ENCODE results near the gene DNAJC3.
"Not testable (repeated sequence)": the region's sequence is repeated elsewhere in the genome, so short reads cannot be mapped to it uniquely, and the experiment has no call there.

DNA sequence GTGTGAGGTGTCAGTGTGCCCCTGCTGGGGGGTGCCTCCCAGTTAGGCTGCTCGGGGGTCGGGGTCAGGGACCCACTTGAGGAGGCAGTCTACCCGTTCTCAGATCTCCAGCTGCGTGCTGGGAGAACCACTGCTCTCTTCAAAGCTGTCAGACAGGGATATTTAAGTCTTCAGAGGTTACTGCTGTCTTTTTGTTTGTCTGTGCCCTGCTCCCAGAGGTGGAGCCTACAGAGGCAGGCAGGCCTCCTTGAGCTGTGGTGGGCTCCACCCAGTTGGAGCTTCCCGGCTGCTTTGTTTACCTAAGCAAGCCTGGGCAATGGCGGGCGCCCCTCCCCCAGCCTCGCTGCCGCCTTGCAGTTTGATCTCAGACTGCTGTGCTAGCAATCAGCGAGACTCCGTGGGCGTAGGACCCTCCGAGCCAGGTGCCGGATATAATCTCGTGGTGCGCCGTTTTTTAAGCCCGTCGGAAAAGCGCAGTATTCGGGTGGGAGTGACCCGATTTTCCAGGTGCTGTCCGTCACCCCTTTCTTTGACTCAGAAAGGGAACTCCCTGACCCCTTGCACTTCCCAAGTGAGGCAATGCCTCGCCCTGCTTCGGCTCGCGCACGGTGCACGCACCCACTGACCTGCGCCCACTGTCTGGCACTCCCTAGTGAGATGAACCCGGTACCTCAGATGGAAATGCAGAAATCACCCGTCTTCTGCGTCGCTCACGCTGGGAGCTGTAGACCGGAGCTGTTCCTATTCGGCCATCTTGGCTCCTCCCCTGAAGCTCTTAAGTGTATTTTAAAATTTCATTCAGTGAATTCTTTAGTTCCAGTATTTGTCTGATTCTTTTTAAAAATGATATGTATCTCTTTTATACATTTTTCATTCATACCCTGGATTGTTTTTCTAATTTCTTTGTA is 63.4 kb downstream of the DNAJC3 start:
- TF ChIP-seq, protein P1, sequence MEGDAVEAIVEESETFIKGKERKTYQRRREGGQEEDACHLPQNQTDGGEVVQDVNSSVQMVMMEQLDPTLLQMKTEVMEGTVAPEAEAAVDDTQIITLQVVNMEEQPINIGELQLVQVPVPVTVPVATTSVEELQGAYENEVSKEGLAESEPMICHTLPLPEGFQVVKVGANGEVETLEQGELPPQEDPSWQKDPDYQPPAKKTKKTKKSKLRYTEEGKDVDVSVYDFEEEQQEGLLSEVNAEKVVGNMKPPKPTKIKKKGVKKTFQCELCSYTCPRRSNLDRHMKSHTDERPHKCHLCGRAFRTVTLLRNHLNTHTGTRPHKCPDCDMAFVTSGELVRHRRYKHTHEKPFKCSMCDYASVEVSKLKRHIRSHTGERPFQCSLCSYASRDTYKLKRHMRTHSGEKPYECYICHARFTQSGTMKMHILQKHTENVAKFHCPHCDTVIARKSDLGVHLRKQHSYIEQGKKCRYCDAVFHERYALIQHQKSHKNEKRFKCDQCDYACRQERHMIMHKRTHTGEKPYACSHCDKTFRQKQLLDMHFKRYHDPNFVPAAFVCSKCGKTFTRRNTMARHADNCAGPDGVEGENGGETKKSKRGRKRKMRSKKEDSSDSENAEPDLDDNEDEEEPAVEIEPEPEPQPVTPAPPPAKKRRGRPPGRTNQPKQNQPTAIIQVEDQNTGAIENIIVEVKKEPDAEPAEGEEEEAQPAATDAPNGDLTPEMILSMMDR (IDR thresholded peaks at IDR 0.05): not testable (repeated sequence)
- not testable (repeated sequence) for TF ChIP-seq POLR2A, EP300 (IDR thresholded peaks at IDR 0.05)
